Activated naive CD4-positive, alpha-beta T cell treated with anti-CD3 and anti-CD28 coated beads for 36 hours (primary cell): ENCODE results near the gene TMEM19. TPM values are rescaled to one million over a fixed set of nuclear protein-coding genes. Genes with fewer than 3 reads are reported as not detected.

ENCODE experiments used
- CTCF ChIA-PET: fragments of 350-600 bp; sonication (Branson Sonifier 250); formaldehyde crosslinking; loops from one replicate; lab custom pipeline; 2021; ENCODE audit warnings: antibody characterized with exemption; lab: Charles Lee
- DNase-seq: peaks from one replicate; pipeline ENCODE4 v3.0.0-alpha.2; 2020
- H3K27ac Mint-ChIP-seq: one replicate; pipeline ENCODE4 v1.8.0; 2021; ENCODE audit warnings: mild to moderate bottlenecking, mixed read lengths
- H3K27me3 Mint-ChIP-seq: one replicate; pipeline ENCODE4 v1.8.0; 2021; ENCODE audit warnings: low read depth, mixed read lengths
- H3K36me3 Mint-ChIP-seq: one replicate; pipeline ENCODE4 v1.8.0; 2021; ENCODE audit warnings: low read depth, mixed read lengths
- H3K4me1 Mint-ChIP-seq: one replicate; pipeline ENCODE4 v1.8.0; 2021; ENCODE audit warnings: low read depth, mixed read lengths
- H3K4me3 Mint-ChIP-seq: one replicate; pipeline ENCODE4 v1.8.0; 2021; ENCODE audit warnings: mild to moderate bottlenecking, moderate library complexity, mixed read lengths
- H3K9me3 Mint-ChIP-seq: one replicate; pipeline ENCODE4 v1.8.0; 2021; ENCODE audit warnings: mixed read lengths
- intact Hi-C: fragments of 100-400 bp; cut with micrococcal nuclease; formaldehyde crosslinking; loops from one replicate; pipeline ENCODE4 v1.15.1; 2023
- total RNA-seq, 2 experiments: library from RNA; stranded (reverse); gene quantifications; one replicate each; pipeline ENCODE4 v1.2.3, GENCODE V29; 2021

Gene TMEM19
- total RNA-seq, 2 experiments from 2014 or later: 10.9 to 11.1 TPM

- DNase-seq: no peak
- H3K36me3 Mint-ChIP-seq: peaks cover 21% of the 10 kb centered on the region
- CTCF ChIA-PET: interaction anchor here (1.1 kb wide), 1 partner anchor 19 kb away, joined by 3 read pairs; no protein-coding TSS in a partner anchor
- peaks cover 38% of the 10 kb centered on the region for H3K4me1 Mint-ChIP-seq
- H3K4me3 Mint-ChIP-seq: no peak overlapping the region
- no peaks in the 10 kb centered on the region for H3K27me3 Mint-ChIP-seq
- intact Hi-C loops: loop anchor here (1.0 to 2.0 kb wide), 2 partner anchors 10 to 16 kb away; partner anchors contain the start of gene ZFC3H1
- H3K27ac Mint-ChIP-seq: no peak overlapping the region
- H3K9me3 Mint-ChIP-seq: no peaks in the 10 kb centered on the region
These were observed 32.7 kb upstream of the TMEM19 start for GRCh38 chr12:71653137-71653536.

- Mint-ChIP-seq H3K27ac (no peak overlapping the region), H3K4me1 (peaks cover 40% of the 10 kb centered on the region), H3K36me3 (peaks cover 27% of the 10 kb centered on the region), H3K9me3 (no peaks in the 10 kb centered on the region), H3K27me3 (no peaks in the 10 kb centered on the region), H3K4me3 (no peak overlapping the region)
- CTCF ChIA-PET: no interaction called here
- no peak for DNase-seq
- intact Hi-C loops: no loop called here
These were observed 31.7 kb upstream of the TMEM19 start for GRCh38 chr12:71654200-71654599.

- H3K4me3 Mint-ChIP-seq: peak overlapping the region; percentile 43
- H3K4me1 Mint-ChIP-seq: peaks cover 45% of the 10 kb centered on the region
- no peaks in the 10 kb centered on the region for H3K27me3 Mint-ChIP-seq
- no peaks in the 10 kb centered on the region for H3K9me3 Mint-ChIP-seq
- peaks cover 29% of the 10 kb centered on the region for H3K36me3 Mint-ChIP-seq
- CTCF ChIA-PET: interaction anchor here (1.3 kb wide), 1 partner anchor 92 kb away, joined by 6 read pairs; no protein-coding TSS in a partner anchor
- intact Hi-C loops: no loop called here
- DNase-seq: no peak
- H3K27ac Mint-ChIP-seq: peak overlapping the region; percentile 4
These were observed 30.4 kb upstream of the TMEM19 start for GRCh38 chr12:71655495-71655894.

DNA sequence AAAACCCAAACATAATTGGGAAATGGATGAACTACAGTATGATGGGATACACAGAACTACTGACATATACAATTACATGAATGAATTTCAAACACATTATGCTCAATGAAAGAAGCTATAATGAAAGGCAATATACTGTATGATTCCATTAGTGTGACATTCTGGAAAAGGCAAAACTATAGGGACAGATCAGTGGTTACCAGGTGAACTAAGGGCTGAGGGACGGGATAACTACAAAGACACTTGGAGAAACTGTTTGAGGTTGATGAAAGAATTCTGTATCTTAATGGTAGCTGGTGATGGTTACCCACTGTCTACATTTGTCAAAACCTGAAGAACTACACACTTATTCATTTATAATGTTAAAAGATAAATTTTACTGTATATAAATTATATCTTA, 30.0 kb upstream of the TMEM19 start:
- intact Hi-C loops: no loop called here
- no peak for DNase-seq
- Mint-ChIP-seq H3K27me3 (no peaks in the 10 kb centered on the region), H3K4me1 (peaks cover 45% of the 10 kb centered on the region), H3K27ac (no peak overlapping the region), H3K9me3 (no peaks in the 10 kb centered on the region), H3K4me3 (peak overlapping the region; percentile 43), H3K36me3 (peaks cover 29% of the 10 kb centered on the region)
- CTCF ChIA-PET: interaction anchor here (1.3 kb wide), 1 partner anchor 91 kb away, joined by 6 read pairs; no protein-coding TSS in a partner anchor

DNA sequence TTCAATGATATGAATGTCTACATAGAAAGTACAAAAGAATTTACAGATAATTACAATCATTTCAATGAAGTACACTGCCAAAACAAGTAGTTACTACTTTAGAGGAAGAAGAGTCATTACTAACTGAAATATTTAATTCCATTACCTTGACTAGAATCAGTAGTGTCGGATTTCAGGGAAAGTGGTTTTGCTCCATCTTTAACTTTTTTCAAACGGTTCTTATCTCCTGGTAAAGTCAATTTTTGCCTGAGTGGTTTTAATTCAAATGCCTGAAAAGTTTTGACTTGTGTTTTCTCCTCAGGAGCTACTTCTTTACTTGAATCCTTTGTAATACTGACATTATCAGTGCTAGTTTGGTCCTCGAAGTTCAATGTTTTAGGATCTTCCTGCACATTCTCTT, 29.1 kb upstream of the TMEM19 start:
- CTCF ChIA-PET: interaction anchor here (1.1 to 1.6 kb wide), 2 partner anchors 8 to 20 kb away, joined by 3 read pairs; no protein-coding TSS in a partner anchor
- Mint-ChIP-seq H3K27ac (no peak overlapping the region), H3K36me3 (peaks cover 29% of the 10 kb centered on the region), H3K9me3 (no peaks in the 10 kb centered on the region), H3K27me3 (no peaks in the 10 kb centered on the region), H3K4me3 (no peak overlapping the region), H3K4me1 (peaks cover 48% of the 10 kb centered on the region)
- DNase-seq: no peak
- intact Hi-C loops: no loop called here

DNA sequence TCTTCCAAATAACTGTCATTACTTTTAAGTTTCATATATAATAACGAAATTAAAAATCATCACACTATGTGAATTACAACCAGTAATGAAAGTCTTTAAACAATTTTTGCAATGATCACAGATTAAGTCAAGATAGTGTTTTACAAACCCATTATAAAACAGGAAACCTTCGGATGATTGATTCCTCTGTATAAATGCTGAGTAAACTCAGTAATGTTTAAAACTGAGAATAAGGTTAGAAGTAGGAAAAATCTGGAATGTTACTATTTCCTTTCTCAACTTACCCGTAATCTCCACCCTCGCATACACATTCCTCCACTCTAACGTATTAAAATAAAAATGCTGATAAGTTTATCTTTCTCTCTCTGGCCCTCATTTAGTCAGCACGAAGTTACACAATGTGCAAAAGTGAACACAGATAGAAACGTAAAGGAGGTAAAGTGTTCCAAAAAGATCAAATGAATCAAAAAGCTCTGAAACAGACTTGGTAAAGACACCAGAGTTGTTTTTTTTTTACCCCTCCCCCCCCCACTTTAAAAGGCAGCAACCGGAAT, 23.8 kb upstream of the TMEM19 start:
- CTCF ChIA-PET: interaction anchor here (2.6 to 2.9 kb wide), 3 partner anchors 16 to 85 kb away, joined by 9 to 31 read pairs (median 12); partner anchors contain the start of gene TMEM19
- H3K4me1 Mint-ChIP-seq: peaks cover 42% of the 10 kb centered on the region
- no peaks in the 10 kb centered on the region for H3K27me3 Mint-ChIP-seq
- H3K36me3 Mint-ChIP-seq: peaks cover 43% of the 10 kb centered on the region
- no peaks in the 10 kb centered on the region for H3K9me3 Mint-ChIP-seq
- peak overlapping the region; percentile 97 for H3K4me3 Mint-ChIP-seq
- intact Hi-C loops: loop anchor here (1.0 to 5.0 kb wide), 4 partner anchors 20 to 275 kb away; partner anchors contain the start of genes TBC1D15 and TPH2
- no peak for DNase-seq
- H3K27ac Mint-ChIP-seq: peak overlapping the region; percentile 99

GRCh38 chr12:71662849-71663560, 22.9 kb upstream of the TMEM19 start:
- Mint-ChIP-seq H3K9me3 (no peaks in the 10 kb centered on the region), H3K27ac (peak overlapping the region; percentile 99), H3K4me1 (peaks cover 44% of the 10 kb centered on the region), H3K36me3 (peaks cover 43% of the 10 kb centered on the region), H3K4me3 (peak overlapping the region; percentile 97), H3K27me3 (no peaks in the 10 kb centered on the region)
- intact Hi-C loops: loop anchor here (1.0 to 5.0 kb wide), 6 partner anchors 10 to 274 kb away; partner anchors contain the start of genes TBC1D15 and TPH2
- peak; percentile 86 for DNase-seq
- CTCF ChIA-PET: interaction anchor here (0.7 to 2.9 kb wide), 7 partner anchors 13 to 84 kb away, joined by 3 to 31 read pairs (median 5); partner anchors contain the start of gene TMEM19

DNA sequence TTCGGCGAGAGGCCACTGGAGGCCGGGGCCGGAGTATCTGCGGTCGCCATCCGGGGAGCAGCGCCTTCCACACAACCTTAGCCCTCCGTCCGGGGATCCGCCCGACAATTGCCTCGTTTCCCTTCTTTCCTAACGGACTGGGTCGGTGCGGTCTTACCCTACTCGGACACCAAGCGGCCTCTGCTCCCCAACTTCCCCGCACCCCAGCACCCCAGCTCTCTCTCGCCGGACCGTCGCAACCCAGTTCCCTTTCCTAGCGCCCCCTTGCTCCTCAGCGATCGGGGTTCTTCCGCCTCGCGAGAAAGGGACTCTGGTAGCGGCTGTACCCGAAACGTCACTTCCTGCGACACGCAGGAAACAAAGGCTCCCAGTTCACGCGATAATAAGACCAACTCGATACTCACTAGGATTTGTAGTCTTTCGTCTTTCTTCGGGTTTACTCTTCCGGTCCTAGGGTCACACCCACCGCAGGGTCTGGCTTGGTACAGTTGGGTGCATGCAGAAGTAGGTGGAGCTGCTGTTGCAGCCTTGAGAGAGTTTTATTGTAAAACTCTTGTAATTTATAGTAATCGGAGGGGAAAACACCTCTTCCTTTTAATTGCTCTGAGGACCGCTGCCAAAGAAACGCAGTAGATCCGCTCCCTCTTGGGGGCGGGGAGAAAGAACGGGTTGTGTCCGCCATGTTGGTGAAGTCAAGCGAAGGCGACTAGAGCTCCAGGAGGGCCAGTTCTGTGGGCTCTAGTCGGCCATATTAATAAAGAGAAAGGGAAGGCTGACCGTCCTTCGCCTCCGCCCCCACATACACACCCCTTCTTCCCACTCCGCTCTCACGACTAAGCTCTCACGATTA, 22.1 kb upstream of the TMEM19 start, which contains the start of the genes THAP2 and ZFC3H1:
TSS of gene THAP2 (plus strand) at position 741 of the 850 bp plus-strand sequence. CDS start 209 bp downstream, outside the sequence.
TSS of gene ZFC3H1 (minus strand) at position 288 of the 850 bp plus-strand sequence. CDS start at position 50, 238 bp downstream.
- CTCF ChIA-PET: interaction anchor here (0.7 to 2.9 kb wide), 9 partner anchors 14 to 83 kb away, joined by 3 to 31 read pairs (median 5); partner anchors contain the start of gene TMEM19
- Mint-ChIP-seq H3K4me1 (peaks cover 41% of the 10 kb centered on the region), H3K9me3 (no peaks in the 10 kb centered on the region), H3K27ac (peak within 1 kb of the TSS; percentile 99), H3K4me3 (peak within 1 kb of the TSS; percentile 97), H3K27me3 (no peaks in the 10 kb centered on the region), H3K36me3 (peaks cover 38% of the 10 kb centered on the region)
- DNase-seq: peak; percentile 95
- intact Hi-C loops: loop anchor here (1.0 to 5.0 kb wide), 6 partner anchors 10 to 1421 kb away; partner anchors contain the start of genes CNOT2, TMEM19 and TPH2

DNA sequence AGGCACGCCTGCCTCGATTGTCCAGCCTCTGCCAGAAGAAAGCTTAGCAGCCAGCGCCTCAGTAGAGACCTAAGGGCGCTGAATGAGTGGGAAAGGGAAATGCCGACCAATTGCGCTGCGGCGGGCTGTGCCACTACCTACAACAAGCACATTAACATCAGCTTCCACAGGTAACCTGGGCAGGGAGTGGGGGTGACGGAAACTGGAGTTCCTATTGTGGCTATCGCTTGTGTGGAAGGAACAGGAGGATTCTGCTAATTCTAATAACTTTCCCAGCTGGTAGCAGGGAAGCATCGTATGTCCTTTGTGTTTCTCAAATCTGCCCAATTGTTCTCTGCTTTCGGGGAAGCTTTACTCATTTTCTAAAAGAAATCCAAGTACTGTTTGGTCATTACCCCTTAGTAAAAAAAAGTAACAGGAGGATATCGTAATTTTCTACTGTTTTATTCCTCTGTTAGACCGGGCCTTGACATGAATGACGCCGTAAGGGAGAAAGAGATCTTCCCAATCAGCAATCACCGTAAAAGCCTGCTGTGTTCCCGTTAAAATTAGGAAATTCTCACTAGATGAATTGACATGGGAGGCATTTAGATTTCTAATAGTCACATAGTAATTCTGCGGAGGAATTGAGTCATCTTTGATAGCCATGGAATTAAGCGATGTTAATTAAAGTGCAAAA, 21.3 kb upstream of the TMEM19 start:
- peak overlapping the region; percentile 99 for H3K27ac Mint-ChIP-seq
- H3K9me3 Mint-ChIP-seq: no peaks in the 10 kb centered on the region
- no peak for DNase-seq
- peak overlapping the region; percentile 97 for H3K4me3 Mint-ChIP-seq
- CTCF ChIA-PET: interaction anchor here (0.7 to 2.9 kb wide), 5 partner anchors 14 to 83 kb away, joined by 3 to 31 read pairs (median 9); partner anchors contain the start of gene TMEM19
- peaks cover 30% of the 10 kb centered on the region for H3K36me3 Mint-ChIP-seq
- intact Hi-C loops: loop anchor here (1.0 to 5.0 kb wide), 3 partner anchors 22 to 1422 kb away; partner anchors contain the start of genes CNOT2, TMEM19 and TPH2
- H3K27me3 Mint-ChIP-seq: no peaks in the 10 kb centered on the region
- H3K4me1 Mint-ChIP-seq: peaks cover 38% of the 10 kb centered on the region

DNA sequence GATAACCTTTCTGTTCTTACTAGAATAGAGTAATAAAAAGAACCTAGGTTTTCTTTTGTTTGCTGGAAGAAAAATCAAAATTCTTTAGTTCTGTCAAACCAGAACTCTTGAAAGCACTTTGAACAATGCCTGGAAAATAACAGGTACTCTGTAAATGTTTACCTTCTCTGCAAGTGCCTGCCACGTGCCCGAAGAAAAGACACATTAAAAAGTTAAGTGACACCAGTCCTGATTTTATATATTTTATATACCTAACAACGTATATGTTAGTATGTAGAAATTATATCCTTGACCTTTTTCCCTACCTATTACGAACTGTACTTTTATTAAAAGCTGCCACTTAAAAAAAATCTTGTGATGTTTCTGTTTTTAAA, 20.8 kb upstream of the TMEM19 start:
- Mint-ChIP-seq H3K36me3 (peaks cover 28% of the 10 kb centered on the region), H3K27me3 (no peaks in the 10 kb centered on the region), H3K4me1 (peaks cover 36% of the 10 kb centered on the region), H3K4me3 (peak overlapping the region; percentile 97), H3K9me3 (no peaks in the 10 kb centered on the region), H3K27ac (peak overlapping the region; percentile 99)
- CTCF ChIA-PET: interaction anchor here (1.2 to 2.9 kb wide), 3 partner anchors 13 to 82 kb away, joined by 6 to 31 read pairs (median 12); partner anchors contain the start of gene TMEM19
- intact Hi-C loops: loop anchor here (2.0 kb wide), 1 partner anchor 1422 kb away; the partner anchor contains the start of gene CNOT2
- DNase-seq: no peak

- intact Hi-C loops: no loop called here
- Mint-ChIP-seq H3K27ac (peak overlapping the region; percentile 99), H3K4me1 (peaks cover 32% of the 10 kb centered on the region), H3K27me3 (no peaks in the 10 kb centered on the region), H3K36me3 (peaks cover 26% of the 10 kb centered on the region), H3K4me3 (peak overlapping the region; percentile 97), H3K9me3 (no peaks in the 10 kb centered on the region)
- CTCF ChIA-PET: no interaction called here
- DNase-seq: no peak
These were observed 19.6 kb upstream of the TMEM19 start for GRCh38 chr12:71666259-71666658.
